Measurements from ENCODE around the gene CGNL1.
A peak's percentile ranks its signal among the peaks of the same experiment; 100 is the strongest.

Gene CGNL1

DNA sequence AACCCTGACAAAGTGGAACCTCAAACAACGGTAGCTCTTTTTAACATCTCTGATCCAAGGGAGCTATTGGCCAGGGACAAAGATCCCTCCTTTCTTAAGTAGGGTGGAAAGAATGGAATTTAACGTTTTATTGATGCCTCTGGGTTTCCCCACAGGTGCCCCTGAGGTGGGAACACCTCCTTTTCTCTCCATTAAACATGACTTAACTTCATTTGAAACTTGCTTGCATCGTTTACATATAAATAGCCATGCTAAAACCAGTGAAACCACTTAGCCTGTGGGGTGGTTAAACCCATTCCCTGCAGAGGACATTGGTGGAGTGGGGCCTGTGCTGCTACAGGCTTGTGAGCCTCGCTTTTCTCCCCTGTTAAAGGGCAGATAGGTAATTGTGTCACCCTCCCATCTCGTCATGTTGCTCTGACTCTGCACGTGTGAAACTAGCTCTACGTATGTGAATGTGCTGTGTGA, 9.7 kb downstream of the CGNL1 start:
- no peak for DNase-seq

DNA sequence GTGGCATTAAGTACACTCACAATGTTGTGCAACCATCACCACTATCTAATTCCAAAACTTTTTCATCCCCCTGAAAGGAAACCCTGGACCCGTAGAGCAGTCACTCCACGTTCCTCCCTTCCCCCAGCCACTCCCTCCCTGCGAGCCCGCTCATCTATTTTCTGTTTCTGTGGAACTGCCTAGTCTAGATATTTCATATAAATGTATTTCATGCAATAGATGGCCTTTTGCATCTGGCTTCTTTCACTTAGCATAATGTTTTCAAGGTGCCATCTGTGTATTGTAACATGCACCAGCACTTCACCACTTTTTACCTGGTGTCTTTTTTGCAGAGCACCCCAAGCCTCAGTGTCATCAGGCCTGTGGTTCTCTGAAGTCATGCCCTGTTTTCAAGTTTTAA, 10.7 kb downstream of the CGNL1 start:
- DNase-seq: no peak

DNA sequence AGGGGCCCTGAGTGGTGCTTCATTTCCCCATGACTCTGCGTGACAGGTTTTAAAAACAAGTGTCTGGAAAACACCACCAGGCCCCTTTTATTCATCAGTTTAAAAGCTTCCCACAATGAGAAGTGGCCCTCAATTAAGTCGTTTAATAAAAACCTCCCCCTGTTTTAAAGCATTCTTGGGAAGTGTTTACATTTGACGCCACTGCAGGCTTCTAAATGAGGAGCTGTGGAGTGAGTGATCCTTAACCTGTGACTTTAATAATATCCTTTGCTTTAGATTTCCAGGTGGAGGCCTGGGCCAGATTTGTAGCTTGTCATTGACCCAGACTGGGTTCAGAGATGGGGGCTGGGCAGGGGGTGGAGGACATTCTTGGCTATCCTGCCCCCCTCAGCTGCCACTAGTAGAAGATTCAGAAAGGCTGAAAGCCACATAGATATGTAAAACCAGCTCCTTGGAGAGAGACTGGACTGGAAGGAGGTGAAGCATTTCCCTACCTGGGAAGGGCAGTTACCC, 11.3 kb downstream of the CGNL1 start:
- DNase-seq: no peak

DNA sequence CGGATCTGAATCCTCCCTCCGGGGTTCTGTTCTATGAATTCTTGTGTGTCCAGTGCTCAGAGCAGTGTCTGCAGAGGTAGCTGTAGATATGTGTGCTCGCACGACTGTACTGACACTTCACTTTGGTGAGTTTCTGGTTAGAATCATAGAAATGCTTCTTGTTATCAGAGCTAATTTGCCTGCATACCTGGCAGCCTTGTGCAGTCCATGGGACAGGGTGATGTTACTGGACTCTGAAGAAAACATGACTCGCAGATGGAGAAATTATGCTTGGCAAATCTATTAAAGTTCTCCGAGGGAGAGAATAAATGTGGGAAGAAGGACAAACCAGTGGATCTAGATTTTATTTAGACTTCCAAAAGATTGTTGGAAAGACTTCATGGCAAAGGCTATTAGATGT, 12.2 kb downstream of the CGNL1 start:
- DNase-seq: no peak

DNA sequence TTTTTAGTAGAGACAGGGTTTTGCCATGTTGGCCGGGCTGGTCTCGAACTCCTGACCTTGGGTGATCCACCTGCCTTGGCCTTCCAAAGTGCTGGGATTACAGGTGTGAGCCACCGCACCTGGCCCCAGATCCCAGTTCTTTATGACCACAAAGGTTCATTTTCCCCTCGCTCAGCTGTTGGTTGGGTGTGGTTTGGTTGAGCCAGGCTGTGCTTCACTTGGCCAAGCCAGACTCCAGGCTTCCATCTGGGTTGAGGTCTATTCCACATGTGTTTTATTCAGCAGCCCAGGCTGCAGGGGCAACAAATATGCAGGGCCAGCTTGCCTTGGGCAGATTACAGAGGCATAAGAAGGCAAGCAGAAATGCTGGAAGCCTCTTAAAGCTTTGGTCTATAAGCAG, 13.7 kb downstream of the CGNL1 start:
- no peak for DNase-seq

DNA sequence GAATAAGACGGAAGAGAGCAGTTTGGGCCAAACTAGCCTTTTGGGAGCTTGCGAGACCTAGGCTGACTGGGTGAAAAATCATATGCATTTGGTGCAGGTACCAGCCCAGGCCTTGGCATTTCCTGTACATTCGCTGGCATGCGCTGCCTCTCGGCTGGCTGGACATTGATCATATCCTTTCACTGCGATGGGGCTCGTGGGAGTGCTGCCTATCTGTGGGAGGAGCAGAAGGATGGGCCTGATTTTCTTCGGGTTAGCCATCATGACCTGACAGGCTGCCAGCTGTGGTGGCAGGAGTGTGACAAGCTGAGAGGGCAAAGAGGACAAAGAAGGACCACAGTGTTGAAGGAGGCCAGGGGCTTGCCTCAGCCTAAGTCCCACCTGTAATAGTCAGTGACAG, 14.3 kb downstream of the CGNL1 start:
- DNase-seq: no peak

DNA sequence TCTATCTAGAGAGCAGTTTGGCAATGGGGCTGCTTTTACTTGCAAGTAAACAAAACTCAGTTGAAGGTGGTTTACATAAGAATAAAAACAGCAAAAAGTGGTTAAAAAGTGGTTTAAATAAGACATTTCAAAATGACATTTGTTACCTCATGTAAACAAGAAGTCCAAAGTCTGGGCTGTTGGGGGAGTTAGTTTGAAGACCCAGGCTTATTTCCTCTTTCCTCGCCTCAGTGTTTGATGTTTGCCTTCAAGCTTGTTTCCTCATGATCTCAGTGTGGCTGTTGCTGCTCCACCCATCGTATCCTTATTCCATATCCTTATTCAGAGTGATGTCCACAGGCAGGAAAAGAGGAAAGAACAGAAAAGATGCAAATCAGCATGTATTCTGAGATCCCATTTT, 15.2 kb downstream of the CGNL1 start:
- DNase-seq: no peak

DNA sequence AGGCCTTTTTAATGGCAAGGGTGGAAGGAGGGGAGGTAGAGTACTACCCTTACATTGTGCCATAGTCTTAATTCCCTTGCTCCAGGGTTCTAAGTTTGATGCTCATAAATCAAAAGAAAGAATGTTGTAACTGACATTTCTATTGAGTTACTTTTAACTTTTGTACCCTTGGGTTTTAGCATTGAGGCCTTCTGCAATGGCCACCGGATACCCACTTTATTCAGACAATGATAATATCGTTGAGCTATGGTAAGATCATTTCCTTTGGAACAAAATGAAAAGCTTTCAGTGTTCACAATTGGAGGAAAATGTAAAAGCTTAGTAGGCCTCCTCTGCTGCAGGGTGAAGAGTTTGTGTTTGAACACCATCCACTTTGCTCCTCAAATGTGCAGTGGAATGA, 16.8 kb downstream of the CGNL1 start:
- no peak for DNase-seq

DNA sequence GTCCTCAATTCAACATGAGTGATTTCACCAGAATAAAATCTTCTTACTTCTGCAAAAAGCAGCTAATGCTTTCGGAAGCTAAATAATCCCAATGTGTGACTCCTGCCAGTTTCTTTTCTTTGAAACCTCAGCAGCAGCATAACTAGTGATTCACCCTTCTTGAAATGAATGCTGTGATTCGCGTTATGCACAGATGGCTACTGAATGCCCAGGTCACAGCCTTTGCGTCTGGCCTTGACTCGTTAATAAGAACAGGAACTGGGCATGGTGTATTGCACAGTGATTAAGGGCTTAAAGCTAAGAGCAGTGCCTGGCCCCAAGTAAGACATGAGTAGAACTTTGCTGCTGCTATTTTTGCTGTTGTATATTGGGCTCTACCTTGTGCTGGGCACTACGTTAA, 19.0 kb downstream of the CGNL1 start:
- no peak for DNase-seq

DNA sequence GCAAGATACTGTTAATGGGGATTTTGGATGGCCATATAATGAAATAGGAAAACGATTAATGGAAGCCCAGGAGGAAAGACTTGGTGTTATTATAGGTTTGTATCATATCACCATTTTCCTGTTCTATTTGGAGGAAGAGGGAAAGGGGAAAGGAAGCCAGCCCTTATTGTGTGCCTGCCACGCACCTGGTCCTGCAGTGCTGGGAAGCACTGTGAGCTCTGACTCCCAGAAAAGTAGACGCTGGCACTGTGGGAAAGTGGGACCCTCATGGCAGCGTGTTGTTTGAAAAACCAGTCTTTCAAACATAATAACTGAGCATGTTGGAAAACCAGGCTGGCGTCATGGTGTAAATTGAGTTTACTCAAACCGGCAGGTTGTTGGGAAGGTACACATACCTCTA, 22.0 kb downstream of the CGNL1 start:
- DNase-seq: no peak

DNA sequence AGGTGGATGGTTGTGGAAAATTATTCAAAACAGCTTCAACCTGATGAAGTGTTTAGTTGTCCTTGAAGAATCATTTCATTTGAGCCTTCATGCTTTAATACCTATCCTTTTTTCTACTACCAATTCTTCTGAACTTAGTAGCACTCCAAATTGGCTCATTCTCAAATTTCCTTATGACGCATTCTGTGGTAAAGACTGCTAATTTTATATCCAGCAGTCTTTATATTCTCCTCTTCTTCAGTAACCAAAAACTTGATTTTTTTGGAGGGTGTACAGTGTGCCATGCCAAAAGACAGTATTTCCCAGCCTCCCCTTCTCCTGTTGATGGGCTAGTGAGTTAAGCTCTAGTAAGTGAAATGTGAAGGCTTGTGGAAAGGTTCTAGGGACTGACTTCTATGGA, 25.2 kb downstream of the CGNL1 start:
- DNase-seq: no peak

DNA sequence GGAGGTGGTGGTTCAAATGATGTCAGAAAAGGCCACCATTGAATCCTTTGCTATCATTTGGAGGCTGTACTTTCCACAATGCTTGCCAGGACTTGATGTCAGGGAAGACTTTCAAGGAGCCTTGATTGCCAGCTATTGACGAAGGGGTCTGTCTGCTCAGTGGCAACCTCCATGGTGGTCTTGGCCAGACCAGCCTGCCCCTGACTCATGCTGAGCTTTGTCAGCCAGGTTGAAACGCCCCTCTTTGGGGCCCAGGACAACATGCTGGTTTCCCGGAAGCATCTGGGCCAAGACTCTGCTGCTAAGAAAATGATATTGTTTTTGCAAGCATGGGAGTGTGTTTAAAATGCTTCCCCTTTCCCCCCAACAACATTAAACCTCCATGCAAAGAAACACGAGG, 26.7 kb downstream of the CGNL1 start:
- DNase-seq: no peak

DNA sequence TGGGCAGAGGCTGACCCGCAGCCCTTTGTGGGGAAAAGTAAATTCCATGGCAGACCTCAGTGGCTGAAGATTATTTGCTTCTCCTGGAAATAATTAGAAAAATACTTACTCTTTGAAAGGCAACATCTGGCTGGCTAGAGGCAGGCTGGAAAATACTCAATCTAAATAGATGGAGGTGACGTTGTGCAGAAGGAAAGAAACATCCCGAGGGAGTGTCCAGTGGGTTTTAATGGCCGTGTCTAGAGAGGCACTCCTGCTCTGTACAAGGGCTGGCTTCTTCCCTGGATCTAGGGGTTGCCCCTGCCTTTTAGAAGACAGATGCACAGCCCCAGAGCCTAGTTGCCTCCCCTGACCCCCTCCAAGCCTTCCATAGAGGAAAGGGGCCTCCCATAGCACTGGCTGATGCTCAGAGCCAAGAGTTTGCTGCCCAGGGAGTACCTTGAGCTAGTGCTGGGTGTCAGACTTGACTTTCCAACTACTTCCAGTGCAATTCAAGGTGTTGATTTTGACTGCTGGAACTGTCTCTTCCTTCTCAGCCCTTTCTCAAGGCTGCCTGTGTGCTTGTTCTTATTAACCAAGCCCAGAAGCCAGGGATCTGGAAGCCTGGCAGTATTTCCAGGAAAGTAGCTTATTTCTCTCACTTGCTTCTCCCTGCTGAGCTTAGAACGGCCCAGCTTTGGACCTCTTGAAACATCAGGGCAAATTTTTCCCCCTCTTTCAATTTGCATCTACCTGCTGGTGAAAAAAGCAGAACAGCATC, 27.4 kb downstream of the CGNL1 start:
- no peak for DNase-seq

DNA sequence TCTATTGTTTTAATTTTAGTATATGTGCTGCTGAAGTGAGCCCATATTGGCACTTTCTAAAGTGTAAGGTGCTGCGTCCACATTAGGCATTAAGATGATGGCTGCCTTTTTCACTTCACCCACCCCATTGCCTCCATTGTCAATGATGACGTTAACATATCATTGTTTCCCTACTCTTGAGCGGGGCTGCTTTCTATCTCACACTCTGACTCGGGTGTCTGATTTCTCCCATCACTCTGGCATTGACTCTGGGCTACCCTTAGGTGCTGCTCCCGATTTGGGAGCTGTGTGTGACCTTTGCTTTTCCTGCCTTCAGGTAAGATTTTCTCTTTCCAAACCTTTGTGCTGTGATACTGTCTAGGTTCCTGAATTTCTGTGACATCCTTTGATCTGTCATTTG, 28.8 kb downstream of the CGNL1 start:
- no peak for DNase-seq

DNA sequence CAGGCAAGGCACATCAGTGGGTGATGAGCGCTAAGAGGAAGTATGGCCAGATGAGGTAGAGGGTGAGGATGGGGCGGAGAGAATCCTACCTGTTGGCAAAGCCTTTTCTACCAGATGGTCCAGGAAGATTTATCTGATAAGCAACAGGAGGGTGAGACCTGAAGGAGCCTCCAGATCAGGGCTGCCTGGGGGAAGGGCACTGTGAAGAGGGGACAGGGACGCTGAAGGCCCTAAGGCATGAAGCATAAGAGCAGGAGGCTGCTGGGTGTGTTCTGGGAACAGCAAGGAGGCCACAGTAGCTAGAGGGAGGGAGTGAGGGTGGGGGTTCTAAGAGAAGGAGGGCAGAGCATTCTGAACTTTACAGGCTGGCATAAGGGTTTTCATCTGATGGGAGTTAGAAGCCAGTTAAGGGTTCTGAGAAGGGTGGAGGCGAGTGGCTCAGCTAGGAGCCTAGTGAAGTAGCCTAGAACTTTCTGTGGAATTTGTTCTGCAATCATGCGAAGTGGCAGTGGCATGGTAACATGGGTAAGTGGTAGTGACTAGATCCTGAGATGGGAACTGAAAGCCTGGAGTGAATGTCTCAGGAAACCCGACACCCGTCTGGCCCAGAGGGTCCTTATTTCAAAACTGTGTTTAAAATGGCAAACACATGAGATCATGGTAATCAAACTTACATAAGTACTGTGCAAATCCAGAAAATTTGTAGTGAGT, 29.9 kb downstream of the CGNL1 start:
- DNase-seq: no peak

DNA sequence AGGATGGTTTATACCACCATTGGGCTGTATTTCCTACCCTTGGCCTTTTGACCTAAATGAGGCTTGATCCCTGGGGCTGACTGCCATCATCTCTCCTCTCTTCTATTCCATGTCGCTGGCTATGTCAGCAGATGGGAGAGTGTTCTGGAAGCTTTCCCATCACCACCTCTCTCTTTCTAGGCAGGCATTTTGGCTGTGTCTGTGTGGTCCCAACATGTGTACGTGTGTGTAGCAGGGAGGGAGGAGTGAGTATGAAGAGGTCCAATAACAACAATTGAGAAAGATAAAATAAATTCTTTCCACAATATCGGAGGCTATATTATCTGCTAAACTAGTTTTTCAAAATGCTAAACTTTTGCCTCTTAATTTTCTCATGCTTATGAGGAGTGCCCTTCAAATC, 34.1 kb downstream of the CGNL1 start:
- no peak for DNase-seq

DNA sequence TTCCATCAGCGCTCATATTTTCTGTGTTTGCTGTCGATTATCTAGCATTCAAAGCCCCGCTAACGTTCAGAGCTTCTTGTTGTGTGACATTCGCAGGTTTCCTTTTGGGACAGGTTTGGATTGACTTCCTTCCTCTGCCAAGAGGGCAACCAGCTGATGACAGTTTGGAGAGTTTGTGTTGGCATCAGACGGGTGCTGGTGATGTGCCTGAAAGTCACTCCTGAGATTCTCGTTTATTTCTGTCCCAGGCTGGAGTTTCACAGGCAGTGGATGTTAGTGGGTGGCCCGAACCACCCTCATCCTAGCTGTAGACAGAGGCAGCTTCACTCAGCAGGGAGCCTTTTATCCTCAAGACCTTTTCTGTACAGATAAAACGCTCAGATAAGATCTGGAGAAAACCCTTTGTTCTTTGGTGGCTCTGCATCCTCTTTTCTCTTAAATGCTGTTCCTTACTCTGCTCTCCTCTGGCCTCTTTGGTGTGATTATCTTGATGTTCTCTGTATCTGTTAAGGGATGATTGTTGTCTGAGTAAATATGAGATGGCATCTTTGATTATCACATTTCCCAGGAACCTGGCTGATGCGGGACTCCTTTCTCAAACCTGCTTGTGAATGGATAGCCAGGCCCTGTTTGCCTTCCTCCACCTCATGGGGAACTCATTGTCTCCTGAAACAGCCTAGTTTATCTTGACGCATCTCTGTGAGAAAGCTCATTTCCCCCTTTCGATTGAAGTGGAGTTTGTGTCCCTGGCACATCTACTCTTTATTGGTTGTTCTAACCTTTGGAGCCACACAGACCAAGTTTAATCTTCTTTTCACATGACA, 35.9 kb downstream of the CGNL1 start:
- peak; percentile 1 for DNase-seq

DNA sequence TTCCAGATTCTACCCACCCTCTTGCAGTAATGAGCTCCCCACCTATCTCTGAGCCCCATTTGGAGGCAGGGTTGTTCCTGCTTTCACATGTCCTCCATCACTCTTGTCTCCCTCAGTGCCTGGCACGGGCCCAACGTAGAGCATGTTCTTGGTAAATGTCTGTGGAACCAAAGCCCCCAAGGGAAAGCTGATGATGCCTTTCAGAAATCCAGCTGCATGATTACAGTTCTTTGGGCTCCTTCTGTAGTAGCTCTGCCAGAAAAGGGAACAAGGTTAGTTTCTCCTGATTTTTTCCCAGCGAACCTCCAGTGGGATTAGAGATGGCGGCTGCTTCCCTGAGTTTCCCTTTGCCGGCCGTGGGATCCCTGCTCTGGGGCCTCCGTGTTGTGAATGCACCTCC, 39.3 kb downstream of the CGNL1 start:
- DNase-seq: no peak

DNA sequence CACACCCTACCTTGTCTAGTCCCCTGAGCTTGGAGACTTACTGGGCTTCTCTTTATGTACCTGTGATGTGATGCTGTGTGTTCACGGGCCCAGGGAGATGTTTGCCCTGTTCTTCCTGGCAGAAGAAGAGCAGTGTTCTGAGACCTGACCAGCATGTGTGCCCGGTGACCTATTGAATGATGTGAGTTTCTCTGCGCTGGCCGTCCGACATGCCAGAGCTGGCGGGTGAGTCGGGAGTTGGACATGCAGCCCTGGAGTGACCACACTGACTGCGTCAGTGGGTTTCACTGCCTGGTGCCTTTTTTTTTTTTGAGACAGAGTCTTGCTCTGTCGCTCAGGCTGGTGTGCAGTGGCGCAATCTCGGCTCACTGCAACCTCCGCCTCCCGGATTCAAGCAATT, 42.3 kb downstream of the CGNL1 start:
- no peak for DNase-seq

DNA sequence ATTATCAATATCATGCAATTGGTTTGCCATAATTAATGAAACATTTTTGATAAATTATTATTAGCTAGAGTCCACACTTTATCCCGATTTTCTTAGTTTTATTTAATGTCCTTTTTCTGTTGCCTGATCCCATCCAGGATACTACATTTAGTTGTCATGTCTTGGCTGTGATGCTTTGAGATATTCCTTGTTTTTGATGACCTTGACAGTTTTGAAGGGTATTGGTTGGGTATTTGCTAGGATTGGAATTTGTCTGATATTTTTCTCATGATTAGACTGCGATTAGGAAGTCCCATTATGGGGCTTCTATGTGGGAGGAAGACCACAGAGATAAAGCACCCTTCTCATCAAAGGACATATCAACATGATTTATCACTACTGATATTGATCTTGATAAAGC, 43.0 kb downstream of the CGNL1 start:
- DNase-seq: no peak

DNA sequence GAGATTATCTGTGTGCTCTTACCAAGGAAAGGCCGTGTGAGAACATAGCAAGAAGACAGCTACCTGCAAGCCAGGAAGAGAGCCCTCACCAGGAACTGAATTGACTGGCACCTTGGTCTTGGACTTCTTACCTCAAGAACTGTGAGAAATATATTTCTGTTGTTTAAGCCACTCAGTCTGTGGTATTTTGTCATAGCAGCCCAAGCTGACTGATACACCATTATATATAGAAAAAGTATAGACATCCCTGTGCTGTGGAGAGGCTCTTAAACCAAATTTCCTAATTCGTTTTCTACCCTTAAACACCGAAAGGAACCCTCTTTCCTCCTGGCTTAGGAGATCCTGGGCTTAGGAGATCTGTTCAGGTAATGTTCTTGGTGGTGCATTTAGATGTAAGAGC, 44.8 kb downstream of the CGNL1 start:
- no peak for DNase-seq

DNA sequence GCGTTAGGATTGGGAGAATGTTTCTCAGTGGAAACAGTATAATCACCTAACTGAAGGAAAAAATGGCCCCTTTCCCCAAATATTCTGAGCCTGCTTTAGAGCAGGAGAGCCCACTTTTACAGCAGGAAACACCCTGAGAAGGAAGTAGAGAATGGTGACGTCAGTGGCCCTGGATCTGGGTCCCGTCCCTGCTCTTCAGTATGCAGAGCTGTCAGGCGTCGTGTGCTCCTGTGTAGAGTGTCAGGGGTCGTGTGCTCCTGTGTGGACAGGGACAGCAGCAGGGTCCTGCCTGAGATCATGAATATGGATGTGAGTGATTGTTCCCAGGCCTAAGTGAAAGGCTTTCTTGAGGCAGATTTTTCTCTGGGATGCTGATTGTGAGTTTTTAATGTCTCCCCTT, 45.2 kb downstream of the CGNL1 start:
- DNase-seq: no peak

DNA sequence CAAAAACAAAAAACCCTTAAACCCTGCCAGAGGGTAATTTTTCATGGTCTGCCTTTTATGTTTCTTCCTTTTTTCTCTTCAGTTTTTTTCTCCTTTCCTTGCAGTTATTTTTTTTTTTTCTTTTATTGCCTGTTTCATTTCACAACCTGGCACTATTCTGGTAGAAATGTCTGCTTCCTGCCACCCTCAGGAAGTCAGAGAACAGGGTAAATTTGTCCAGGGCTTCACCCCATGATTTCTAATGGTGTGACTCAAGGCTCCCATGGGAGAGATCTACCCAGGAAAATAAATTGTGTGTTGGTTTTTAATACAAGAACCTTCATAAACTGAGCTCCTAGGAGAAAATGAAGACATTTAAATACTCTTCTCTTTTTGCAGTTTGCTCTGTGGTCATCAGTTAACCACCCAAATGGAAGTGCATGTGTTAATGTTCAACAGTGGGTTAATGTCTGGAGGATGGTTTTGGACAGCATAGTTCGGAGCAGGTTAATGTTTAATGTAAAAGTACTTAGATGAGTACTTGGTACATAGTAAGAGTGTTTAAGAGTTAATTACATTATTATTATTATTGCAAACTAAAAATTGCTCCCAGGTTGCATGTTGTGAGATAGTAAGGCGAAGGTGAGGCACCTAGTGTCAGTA, 45.9 kb downstream of the CGNL1 start:
- DNase-seq: peak; percentile 21
